Measurements from ENCODE around the gene OS9.

DNA sequence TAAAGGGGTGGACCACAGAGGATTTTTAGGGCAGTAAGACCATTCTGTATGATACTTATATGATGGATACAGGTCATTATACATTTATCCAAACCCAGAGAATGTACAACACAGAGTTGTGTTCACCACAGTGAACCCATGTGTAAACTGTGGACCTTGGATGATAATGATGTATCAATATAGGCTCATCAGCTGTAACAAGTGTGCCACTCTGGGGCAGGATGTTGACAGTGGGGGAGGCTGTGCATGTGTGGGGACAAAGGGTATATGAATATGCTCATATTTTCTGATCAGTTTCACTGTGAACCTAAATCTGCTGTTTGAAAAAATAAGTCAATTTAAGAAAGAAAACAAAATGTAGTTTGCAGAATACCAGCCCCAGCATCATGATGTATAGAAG, 14.2 kb upstream of the OS9 start:
- no peak for TF ChIP-seq POLR2AphosphoS5 (IDR thresholded peaks at IDR 0.05; ENCODE audit: borderline replicate concordance, low read depth, low read length)
- TF ChIP-seq EZH2 (IDR thresholded peaks at IDR 0.05): no peak
- no peak for TF ChIP-seq FOXP2 (optimal IDR thresholded peaks at IDR 0.05; ENCODE audit: control extremely low read depth, extremely low read length, insufficient read depth)
